Loucy (cell line): Measurements from ENCODE around the gene ELMO3.

ENCODE experiments used
- H2AFZ ChIP-seq: fragments of 200-600 bp; sonication (generic); 2 replicates; pipeline ENCODE4 v1.6.0; 2016; ENCODE audit warnings: antibody characterized with exemption, mild to moderate bottlenecking, low read length, moderate library complexity
- H3F3A ChIP-seq: fragments of 200-600 bp; 2 replicates; pipeline ENCODE4 v1.6.0; 2016; ENCODE audit warnings: antibody characterized with exemption, low read depth, mild to moderate bottlenecking
- H3K27me3 ChIP-seq: fragments of 200-600 bp; sonication (generic); 2 replicates; pipeline ENCODE4 v1.6.1; 2014; ENCODE audit warnings: low read length, mild to moderate bottlenecking; ENCODE audit not compliant: insufficient read depth, poor library complexity, severe bottlenecking
- H3K36me3 ChIP-seq: fragments of 200-600 bp; sonication (generic); 2 replicates; pipeline ENCODE4 v1.6.1; 2016; ENCODE audit warnings: low read length; ENCODE audit not compliant: insufficient read depth
- H3K4me1 ChIP-seq: fragments of 200-600 bp; sonication (generic); 2 replicates; pipeline ENCODE4 v1.5.1; 2014; ENCODE audit warnings: low read length, mild to moderate bottlenecking; ENCODE audit not compliant: insufficient read depth, poor library complexity, severe bottlenecking
- H3K4me2 ChIP-seq: fragments of 200-600 bp; sonication (generic); 2 replicates; pipeline ENCODE4 v1.6.0; 2014; ENCODE audit warnings: antibody characterized with exemption, low read length, low read depth, mild to moderate bottlenecking; ENCODE audit not compliant: poor library complexity, severe bottlenecking
- H3K4me3 ChIP-seq: fragments of 200-600 bp; sonication (generic); 2 replicates; pipeline ENCODE4 v1.5.1; 2014; ENCODE audit warnings: low read length, mild to moderate bottlenecking, mixed read lengths; ENCODE audit not compliant: poor library complexity, severe bottlenecking
- H3K79me2 ChIP-seq: fragments of 200-600 bp; sonication (generic); 2 replicates; pipeline ENCODE4 v1.6.1; 2014; ENCODE audit warnings: low read length; ENCODE audit not compliant: insufficient read depth
- H3K9ac ChIP-seq: fragments of 200-600 bp; sonication (generic); 2 replicates; pipeline ENCODE4 v1.6.0; 2014; ENCODE audit warnings: mild to moderate bottlenecking, low read depth, low read length, moderate library complexity; ENCODE audit not compliant: poor library complexity, severe bottlenecking
- H3K9me2 ChIP-seq: fragments of 200-600 bp; sonication (generic); replicated peaks from 2 replicates; pipeline ENCODE4 v1.6.1; 2016; ENCODE audit warnings: low read depth, low read length, mixed read lengths
- H3K9me3 ChIP-seq: fragments of 200-600 bp; sonication (generic); 2 replicates; pipeline ENCODE4 v1.6.1; 2014; ENCODE audit warnings: mild to moderate bottlenecking, antibody characterized with exemption, low read length, low read depth; ENCODE audit not compliant: insufficient read depth
- H4K20me1 ChIP-seq: fragments of 200-600 bp; sonication (generic); 2 replicates; pipeline ENCODE4 v1.6.0; 2014; ENCODE audit warnings: antibody characterized with exemption, low read length, mild to moderate bottlenecking; ENCODE audit not compliant: insufficient read depth, poor library complexity, severe bottlenecking
- EZH2phosphoT487 ChIP-seq: fragments of 200-600 bp; IDR thresholded peaks from 2 replicates; pipeline ENCODE4 v1.6.1; 2018; ENCODE audit warnings: antibody characterized with exemption, mild to moderate bottlenecking, moderate library complexity, borderline replicate concordance
- TF ChIP-seq, protein P1 (sequence below): fragments of 200-600 bp; sonication (generic); conservative IDR thresholded peaks from 2 replicates; pipeline ENCODE4 v1.5.1; 2014; ENCODE audit warnings: mild to moderate bottlenecking, antibody characterized with exemption, low read length

ELMO3 gene

GRCh38 chr16:67163999-67164558 lies 34.9 kb upstream of the ELMO3 start:
- Histone ChIP-seq H3K27me3 (no peaks in the 10 kb centered on the region), H3K9me2 (no peaks in the 10 kb centered on the region), H3K36me3 (no peaks in the 10 kb centered on the region), H2AFZ (no peak overlapping the region), H3K4me3 (no peak overlapping the region), H3K4me1 (peaks cover 2% of the 10 kb centered on the region), H4K20me1 (peaks cover 3% of the 10 kb centered on the region), H3K9me3 (no peaks in the 10 kb centered on the region), H3K4me2 (no peak overlapping the region), H3K79me2 (peaks cover 5% of the 10 kb centered on the region; the same call in 1 of the 2 replicates), H3K9ac (no peak overlapping the region), H3F3A (no peaks in the 10 kb centered on the region)
- TF ChIP-seq, protein P1, sequence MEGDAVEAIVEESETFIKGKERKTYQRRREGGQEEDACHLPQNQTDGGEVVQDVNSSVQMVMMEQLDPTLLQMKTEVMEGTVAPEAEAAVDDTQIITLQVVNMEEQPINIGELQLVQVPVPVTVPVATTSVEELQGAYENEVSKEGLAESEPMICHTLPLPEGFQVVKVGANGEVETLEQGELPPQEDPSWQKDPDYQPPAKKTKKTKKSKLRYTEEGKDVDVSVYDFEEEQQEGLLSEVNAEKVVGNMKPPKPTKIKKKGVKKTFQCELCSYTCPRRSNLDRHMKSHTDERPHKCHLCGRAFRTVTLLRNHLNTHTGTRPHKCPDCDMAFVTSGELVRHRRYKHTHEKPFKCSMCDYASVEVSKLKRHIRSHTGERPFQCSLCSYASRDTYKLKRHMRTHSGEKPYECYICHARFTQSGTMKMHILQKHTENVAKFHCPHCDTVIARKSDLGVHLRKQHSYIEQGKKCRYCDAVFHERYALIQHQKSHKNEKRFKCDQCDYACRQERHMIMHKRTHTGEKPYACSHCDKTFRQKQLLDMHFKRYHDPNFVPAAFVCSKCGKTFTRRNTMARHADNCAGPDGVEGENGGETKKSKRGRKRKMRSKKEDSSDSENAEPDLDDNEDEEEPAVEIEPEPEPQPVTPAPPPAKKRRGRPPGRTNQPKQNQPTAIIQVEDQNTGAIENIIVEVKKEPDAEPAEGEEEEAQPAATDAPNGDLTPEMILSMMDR: no peak
- no peak for TF ChIP-seq EZH2phosphoT487

DNA sequence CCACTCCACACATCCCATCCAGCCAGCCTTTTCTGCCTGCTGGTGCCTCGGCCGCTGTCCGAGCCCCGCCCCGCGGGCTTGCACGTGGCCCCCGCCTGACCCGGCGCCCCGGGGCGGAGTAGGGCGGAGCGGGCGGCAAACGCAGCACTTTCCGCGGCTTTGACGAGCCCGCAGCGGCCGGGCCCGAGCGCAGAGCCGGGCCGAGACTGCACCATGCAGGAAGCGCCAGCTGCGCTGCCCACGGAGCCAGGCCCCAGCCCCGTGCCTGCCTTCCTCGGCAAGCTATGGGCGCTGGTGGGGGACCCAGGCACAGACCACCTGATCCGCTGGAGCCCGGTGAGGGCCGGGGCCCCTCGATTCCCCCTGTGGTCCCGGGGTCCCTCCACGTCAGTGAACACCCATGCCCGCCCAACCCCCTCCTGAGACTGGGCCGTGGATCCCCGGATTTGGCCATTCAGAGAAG lies 34.3 kb upstream of the ELMO3 start, which contains the start of gene HSF4:
Gene HSF4 (plus strand): TSS at position 147 of the 463 bp plus-strand sequence. CDS start 67 bp downstream, at position 214.
- H3K4me1 ChIP-seq: peaks cover 7% of the 10 kb centered on the region
- no peaks in the 10 kb centered on the region for H3F3A ChIP-seq
- no peak within 1 kb of the TSS for H3K9ac ChIP-seq
- no peaks in the 10 kb centered on the region for H3K27me3 ChIP-seq
- H4K20me1 ChIP-seq: no peaks in the 10 kb centered on the region
- H2AFZ ChIP-seq: no peak within 1 kb of the TSS
- no peaks in the 10 kb centered on the region for H3K9me3 ChIP-seq
- no peaks in the 10 kb centered on the region for H3K36me3 ChIP-seq
- H3K9me2 ChIP-seq: no peaks in the 10 kb centered on the region
- no peak within 1 kb of the TSS for H3K4me3 ChIP-seq
- H3K4me2 ChIP-seq: no peak within 1 kb of the TSS
- H3K79me2 ChIP-seq: peaks cover under 1% of the 10 kb centered on the region; the same call in 1 of the 2 replicates
- TF ChIP-seq, protein P1: no peak
- TF ChIP-seq EZH2phosphoT487: no peak

GRCh38 chr16:67165121-67166078 lies 33.5 kb upstream of the ELMO3 start:
- Histone ChIP-seq H3K4me1 (peaks cover 13% of the 10 kb centered on the region), H3K4me3 (no peak overlapping the region), H3K9me2 (no peaks in the 10 kb centered on the region), H3K9ac (no peak overlapping the region), H4K20me1 (no peaks in the 10 kb centered on the region), H3K4me2 (no peak overlapping the region), H3K27me3 (no peaks in the 10 kb centered on the region), H3F3A (no peaks in the 10 kb centered on the region), H2AFZ (no peak overlapping the region), H3K79me2 (no peaks in the 10 kb centered on the region), H3K9me3 (no peaks in the 10 kb centered on the region), H3K36me3 (no peaks in the 10 kb centered on the region)
- TF ChIP-seq, protein P1: no peak
- TF ChIP-seq EZH2phosphoT487: no peak
